GM12874 (cell line): Measurements from ENCODE around the gene PSAPL1.

Experiments
- TF ChIP-seq, protein P1 (sequence below): IDR thresholded peaks from 2 replicates; pipeline ENCODE4 v1.5.1; 2011; ENCODE audit warnings: low read depth, mild to moderate bottlenecking, control low read depth, low read length, moderate library complexity; ENCODE audit not compliant: insufficient read depth

Gene PSAPL1

DNA sequence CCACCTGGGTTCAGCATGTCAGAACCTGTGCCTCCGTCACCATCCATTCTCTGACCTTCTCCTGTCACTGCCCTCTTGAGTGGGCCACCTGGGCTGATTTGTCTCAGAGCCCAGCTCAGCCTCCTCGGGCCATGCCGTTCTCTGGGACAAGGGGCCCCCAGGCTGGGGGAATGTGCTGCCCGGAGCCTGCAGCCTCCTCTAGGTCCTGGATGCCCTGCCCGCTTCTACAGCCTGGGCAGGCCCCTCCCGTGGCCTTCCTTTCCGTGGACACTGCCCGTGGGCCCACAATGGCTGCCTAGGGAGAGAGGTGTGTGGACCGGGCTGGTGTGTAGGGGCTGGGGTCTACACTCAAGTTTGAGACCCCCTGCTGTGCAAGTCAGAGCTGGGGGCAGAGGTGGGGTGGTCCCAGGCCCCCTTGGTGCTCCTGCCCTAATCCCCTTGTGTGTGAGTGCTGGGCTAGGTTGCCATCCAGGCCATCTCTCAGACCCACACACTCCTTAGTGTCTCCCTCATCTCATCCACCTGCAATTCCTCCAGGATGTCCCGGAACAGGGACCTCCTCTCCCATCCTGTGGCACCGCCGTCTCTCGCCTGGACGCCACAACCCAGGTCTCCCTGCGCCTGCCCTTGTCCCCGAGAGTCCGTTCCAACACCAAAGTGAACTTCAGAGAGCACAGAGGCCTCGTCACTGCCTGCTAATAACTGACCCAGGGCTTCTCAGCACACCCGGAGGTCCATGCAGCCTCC is 12.4 kb downstream of the PSAPL1 start:
- TF ChIP-seq, protein P1, sequence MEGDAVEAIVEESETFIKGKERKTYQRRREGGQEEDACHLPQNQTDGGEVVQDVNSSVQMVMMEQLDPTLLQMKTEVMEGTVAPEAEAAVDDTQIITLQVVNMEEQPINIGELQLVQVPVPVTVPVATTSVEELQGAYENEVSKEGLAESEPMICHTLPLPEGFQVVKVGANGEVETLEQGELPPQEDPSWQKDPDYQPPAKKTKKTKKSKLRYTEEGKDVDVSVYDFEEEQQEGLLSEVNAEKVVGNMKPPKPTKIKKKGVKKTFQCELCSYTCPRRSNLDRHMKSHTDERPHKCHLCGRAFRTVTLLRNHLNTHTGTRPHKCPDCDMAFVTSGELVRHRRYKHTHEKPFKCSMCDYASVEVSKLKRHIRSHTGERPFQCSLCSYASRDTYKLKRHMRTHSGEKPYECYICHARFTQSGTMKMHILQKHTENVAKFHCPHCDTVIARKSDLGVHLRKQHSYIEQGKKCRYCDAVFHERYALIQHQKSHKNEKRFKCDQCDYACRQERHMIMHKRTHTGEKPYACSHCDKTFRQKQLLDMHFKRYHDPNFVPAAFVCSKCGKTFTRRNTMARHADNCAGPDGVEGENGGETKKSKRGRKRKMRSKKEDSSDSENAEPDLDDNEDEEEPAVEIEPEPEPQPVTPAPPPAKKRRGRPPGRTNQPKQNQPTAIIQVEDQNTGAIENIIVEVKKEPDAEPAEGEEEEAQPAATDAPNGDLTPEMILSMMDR: no peak

GRCh38 chr4:7421356-7422150 is 13.2 kb downstream of the PSAPL1 start:
- TF ChIP-seq, protein P1: no peak

DNA sequence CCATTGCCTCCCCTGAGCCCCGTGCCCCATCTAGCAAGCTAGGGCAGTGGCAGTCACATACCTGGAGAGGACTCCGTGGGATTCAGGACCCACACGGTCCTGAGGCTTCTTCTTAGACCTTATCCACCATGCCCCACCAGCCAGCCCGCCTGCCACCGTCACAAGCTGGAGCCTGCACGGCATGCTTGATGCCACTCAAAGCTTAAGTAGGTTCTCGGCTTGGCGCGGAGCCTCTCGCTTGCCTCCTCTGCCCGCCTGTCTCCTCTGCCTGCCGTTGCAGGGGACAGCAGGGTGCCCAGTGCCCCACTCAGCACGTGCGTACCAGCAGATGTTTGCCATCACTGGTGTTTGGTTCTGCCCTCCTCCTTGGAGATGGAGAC is 14.1 kb downstream of the PSAPL1 start:
- TF ChIP-seq, protein P1: no peak

DNA sequence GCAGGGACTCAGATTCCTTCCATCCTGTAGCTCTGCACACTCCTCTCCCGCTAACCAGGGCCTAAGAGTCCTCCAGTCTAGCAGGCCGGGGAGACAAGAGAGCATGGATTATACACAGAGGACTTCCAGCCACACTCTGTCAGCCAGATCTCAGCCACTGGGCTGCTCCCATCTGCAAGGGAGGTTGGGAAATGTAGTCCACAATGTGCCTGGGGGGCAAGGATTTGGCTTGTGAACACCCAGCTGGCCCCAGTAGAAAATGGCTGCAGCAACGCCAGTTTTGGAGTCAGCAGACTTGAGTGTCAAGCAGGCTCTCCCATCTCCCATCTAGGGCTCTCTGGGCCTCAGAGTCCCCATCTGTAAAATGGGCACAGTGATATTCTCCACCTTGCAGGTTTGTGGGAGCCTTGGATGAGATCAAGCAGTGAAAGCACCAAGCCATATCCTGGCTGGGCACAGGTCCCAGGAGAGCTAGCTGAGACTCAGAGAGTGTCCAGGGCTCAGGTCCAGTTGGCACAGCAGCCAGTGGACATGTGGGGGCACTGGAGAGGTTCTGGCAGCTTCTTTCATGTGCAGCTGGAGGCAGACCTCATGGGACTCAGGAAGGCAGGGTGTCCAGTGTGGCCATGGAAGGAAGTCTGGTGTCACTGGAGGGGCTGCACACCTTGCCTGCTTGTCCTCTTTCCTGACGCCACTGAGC is 14.6 kb downstream of the PSAPL1 start:
- TF ChIP-seq, protein P1: no peak

DNA sequence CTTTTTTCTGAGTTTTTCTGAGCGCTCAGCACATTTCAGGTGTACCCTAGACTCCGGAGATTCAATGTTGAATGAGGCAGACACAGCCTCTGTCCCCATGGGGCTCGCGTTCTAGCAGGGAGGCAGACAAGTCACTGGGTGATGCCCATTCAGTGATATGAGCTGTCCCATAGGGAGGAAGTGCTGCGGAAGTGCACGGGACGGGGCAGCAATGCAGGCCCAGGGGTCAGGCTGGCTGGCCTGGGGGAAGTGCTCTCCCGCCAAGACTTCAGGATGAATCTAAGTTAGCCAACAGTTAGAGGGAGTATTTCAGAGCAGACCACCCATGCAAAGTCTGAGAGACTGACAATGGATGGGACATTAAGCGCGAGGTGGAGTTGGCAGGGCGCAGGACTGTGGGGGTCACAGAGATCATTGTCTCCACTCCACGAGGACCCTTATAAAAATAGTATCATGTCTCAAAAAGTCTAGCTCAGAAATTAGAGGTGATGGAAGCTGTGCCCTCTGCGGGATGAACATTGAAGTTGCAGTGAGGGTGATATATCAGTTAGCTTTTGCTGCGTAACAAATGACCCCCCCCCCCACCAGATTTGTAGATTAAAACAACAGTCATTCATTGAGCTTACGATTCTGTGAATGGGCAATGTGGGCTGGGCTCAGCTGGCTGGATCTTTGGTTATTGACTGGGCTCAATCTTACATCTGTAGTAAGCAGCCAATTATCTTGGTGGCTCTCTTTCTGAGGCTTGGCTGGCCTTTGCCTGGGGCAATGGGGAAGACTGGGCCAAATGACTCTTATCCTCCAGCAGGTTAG is 16.4 kb downstream of the PSAPL1 start:
- TF ChIP-seq, protein P1: no peak

DNA sequence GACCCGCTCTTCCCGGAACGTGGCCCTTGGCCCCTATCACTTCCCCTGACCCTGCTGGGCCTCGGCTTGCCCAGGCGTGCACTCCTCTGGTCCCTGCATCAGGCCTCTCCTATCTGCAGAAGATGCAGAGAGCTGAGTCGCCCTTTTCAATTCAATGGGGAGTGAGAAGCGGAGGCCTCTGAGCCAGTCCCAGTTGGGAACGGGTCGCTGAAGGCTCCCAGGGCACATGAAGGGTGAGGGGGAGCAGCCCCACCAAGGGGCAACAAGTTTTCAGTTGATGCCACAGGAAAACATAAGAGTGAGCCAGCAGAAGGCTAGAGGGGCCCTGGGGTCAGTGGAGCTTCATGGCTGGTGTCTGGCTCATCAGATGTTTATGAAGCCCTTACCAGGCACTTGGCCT is 17.1 kb downstream of the PSAPL1 start:
- TF ChIP-seq, protein P1: no peak
